ENCODE measurements around the gene PTPRG.

GRCh38 chr3:61926923-61927322 is 365.6 kb downstream of the PTPRG start:
- TF ChIP-seq CTCF (IDR thresholded peaks at IDR 0.05) (no peak), POLR2A (IDR thresholded peaks at IDR 0.05) (no peak)
